Middle frontal gyrus (tissue), 1 donor: ENCODE data around the gene ELK4.

ENCODE experiments used
- DNase-seq: peaks from one replicate; pipeline ENCODE4 v3.0.0-alpha.2; 2015; ENCODE audit warnings: low spot score; ENCODE audit errors: extremely low spot score

Gene ELK4, protein sequence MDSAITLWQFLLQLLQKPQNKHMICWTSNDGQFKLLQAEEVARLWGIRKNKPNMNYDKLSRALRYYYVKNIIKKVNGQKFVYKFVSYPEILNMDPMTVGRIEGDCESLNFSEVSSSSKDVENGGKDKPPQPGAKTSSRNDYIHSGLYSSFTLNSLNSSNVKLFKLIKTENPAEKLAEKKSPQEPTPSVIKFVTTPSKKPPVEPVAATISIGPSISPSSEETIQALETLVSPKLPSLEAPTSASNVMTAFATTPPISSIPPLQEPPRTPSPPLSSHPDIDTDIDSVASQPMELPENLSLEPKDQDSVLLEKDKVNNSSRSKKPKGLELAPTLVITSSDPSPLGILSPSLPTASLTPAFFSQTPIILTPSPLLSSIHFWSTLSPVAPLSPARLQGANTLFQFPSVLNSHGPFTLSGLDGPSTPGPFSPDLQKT

DNA sequence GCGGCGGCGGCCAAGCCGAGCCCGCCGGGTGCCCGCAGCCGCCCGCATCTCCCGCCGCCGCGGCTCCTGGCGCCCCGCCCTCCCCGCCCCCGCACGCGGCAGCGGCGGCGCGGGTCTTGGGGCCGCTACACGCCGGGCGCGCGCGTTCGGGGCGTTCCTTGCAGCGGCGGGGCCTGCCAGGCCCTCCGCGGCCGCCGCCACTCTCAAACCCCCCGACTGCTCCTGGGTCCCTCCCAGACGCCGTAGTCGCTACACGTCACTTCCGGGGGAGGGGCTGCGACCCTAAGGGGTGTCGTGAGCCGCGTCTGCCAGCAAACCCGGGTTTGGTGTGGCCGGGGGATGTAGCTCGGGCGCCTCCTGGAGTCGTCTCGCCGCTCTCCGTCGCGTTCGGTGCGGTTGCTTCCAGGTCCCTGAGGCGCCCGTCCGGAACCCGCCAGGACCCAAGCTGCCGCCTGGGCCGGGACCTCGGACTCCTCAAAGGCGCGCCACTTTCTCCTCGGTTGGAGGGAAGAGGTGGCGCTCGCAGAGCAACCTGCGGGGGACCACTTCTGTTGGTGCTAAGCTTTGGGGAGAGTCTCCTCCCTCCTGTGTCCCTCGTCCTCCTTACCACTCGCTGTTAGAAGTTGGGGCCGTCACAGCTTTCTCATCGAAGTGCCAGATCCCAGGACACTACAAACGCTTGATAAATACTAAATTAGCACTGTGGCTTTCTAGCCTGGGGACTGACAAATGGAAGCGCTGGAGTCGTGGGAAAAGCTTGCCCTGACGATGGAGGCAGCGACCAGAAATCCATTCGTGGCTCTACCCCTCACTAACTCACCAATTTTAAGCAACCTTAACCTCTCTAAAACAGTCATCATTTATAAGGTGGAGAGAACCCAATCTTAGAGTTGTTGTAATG is at the start of gene ELK4:
Gene ELK4 (minus strand): TSS at position 244 of the 901 bp plus-strand sequence. CDS start 8,129 bp downstream, outside the sequence.
- DNase-seq: peak; percentile 96

DNA sequence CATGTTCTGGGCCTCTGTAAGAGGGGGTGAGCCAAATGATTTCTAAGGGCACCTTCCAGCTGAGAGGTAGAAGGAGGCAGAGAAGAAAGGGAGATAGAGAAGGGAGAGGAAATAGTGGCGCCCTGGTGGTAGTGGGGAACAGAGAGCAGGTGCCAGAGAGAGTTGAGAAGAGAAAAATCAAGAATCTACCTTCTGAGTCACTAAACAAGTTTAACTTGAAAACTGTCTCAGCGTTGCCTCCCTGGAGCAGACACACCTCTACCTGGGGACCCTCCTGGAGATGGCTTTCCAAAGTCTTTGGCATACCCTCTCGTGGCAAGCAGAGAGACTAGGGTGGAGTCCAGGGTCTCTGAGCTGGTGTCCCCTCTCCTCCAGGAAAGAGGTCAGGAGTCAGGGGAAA is 49.6 kb upstream of the ELK4 start:
- DNase-seq: no peak

DNA sequence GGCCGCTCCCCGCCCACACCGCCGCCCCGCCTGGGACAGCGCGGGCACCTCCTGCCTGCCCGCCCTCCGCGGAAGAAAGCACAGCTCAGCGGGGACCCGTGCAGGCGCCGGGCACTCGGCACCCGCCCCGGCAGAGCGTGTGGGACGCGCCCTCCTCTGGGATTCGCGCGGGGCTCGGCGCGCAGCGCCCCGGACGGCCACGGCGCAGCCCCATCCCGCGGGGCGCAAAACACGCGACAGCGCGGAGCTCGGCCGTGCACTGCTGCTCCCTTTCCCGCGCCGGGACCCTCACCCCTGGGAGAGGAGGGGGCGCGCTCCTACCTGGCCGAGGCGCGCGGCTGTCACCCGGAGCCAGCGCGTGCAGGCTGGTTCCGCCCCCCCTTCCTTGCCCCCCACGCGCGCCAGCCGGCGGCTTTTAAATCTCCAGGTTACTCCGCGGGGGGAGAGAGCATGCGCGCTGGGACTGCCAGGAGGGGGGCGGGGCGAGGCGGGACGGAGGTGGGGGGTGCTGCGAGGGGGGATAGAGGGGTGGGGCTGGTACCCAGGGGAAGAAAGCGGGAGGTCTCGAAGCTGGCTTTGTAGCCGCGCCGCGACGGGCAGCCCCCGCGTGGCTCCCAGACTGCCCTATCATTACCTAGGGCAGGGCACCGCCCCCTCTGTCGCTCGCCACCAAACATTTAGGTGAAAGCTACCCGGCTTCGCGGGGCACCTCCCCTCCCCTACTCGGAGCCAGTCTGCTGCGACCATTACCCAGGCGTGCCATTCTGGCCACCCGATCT is 48.5 kb upstream of the ELK4 start, which contains the start of gene SLC45A3:
Gene SLC45A3 (minus strand): TSS at position 437 of the 779 bp plus-strand sequence. CDS start 15,853 bp downstream, outside the sequence.
- no peak for DNase-seq

DNA sequence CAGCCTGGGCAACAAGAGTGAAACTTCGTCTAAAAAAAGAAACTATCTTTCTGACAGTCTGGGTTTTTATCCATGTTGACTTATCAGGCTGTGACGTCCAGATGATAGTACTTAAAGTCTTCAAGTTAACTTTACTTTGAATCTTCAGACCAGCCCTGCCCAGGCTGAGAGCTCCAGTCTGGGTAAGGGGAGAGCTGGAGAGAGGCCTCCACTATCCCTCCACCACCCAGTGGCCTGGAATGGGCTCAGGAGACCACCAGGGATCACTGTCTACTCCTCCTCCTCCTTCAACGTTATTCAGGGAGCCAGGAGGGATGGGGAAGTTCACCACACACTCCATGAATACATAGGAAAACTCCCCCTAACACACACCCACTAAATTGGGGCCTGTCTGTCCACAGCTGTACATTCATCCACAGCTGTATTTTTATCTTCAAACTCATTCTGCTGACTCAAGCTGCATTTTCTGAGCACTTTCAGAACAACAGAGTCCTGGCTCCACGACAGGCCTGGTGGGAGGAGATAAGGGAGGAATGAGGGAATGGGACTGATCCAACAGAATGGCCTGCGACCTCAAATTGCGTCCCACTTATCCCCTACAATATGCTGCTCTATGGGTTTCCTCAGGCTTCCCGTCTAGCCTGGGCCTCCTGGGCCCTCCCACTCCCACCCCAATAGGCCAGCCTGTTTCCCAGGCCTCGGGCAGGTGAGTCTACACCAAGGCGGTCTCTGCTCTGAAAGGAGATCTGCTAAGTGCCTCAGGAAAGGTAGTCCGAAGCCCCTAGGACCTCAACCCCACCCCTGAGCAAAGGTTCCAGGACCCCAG is 46.7 kb upstream of the ELK4 start:
- no peak for DNase-seq

DNA sequence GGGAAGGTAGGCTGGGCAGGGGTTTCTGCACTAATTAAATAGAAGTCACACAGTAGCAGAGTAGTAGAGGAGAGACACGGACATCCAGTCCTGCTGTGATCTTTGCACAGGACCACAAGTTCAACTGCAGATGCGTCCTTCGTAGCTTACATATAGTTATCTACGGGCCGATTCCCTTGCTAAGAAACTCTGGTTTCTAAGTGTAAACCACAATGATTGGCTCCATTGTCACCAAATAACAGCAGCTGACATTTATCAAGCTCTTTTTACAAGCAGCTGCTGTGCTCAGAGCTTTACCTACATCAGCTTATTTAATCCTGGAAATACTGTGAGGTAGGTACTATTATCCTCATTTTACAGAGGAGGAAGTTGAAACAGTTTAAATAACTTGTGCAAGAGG is 45.4 kb upstream of the ELK4 start:
- DNase-seq: no peak

DNA sequence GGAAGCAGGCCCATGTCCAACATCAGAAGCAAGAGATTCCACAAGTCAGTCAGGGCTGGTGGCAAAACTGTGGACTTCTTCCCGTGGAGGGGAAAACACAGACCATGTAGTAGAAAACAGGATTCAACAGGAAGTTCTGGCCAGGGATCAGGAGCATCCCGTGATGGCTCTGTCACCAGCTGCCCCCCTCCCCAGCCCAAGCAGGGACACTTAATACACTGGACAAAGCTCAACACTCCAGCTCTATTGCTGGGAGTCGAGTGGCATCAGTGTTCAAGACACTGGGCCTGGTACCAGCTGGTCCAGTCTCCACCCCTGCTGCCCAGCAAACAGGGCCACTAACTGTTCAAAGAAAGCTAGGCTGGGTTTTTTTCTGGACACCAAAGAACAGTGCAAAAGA is 44.8 kb upstream of the ELK4 start:
- peak; percentile 51 for DNase-seq

DNA sequence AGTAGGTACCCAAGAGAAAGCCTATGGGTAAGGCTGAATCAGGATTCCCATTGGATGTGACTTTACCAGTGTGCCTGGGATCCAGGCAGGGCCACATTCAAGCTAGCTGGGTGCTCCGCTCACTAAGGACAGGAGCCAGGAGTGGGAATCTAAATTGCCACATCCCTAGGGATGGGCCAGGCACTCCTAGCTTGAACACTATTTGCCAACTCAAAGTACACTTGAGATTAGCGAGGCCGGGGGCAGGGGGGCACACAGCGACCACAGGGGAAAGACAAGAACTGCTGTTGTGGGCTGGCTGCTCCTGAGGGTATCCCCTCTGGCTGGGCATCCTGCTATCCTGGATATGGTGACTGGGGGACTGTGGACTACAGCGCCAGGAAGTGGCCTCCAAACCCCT is 44.2 kb upstream of the ELK4 start:
- no peak for DNase-seq

DNA sequence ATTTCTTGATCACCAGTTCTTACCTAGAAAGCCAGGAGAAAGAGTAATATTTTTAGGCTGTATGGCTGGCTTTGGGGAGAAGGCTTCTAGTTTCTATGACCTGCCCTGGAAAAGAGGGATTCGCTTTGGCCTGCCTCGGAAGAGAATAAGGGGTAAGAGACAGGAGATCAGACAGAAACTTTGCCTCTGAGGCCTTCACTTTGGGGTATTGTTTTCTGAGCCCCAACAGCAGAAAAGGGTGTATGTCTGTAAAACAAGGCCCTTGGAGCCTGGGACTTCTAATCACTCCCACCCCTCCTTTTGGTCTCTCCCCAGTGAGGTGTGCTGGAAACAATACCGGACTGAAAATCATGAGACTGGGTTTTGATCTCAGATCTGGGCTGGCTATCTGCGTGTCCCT is 43.4 kb upstream of the ELK4 start:
- no peak for DNase-seq

DNA sequence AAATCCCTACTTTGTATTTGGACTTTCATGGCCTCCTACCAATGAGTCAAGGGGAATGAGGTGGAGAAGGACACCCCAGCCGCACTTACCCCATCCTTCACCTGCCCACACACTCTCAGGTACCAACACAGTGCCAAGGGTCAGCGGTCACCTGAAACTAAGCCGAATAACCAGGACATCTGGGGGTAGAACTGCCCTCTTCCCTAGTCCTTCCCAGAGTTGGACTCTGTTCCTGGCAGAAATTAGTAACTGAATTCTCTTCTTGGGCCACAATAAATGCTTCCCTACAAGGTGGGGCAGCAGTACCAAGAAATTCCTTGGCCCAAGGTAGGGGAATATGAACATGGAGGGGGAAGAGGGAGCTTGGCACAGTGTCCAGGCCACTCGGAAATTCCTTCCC is 41.2 kb upstream of the ELK4 start:
- DNase-seq: no peak

DNA sequence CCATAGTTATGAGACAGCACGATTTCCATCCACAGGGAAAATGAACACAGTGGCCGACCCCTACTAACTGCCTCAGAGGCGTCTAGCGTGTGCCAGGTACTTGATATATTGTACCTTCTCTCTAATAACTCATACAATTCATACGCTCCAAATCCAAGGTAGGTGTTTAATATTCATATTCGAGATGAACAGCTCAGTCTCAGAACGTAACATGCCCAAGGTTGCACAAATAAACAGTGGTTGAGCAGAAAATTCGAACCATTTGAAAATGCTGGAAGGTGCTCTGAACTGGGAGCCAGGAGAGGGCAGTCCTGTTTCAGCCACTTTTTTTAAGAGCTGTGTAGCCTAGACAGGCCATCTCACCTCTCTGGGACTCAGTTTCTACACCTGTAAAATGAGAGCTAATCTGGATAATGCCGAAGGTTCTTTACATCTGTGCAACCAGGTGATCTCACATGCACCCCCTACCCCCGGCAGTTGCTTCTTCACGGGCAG is 40.6 kb upstream of the ELK4 start:
- no peak for DNase-seq

DNA sequence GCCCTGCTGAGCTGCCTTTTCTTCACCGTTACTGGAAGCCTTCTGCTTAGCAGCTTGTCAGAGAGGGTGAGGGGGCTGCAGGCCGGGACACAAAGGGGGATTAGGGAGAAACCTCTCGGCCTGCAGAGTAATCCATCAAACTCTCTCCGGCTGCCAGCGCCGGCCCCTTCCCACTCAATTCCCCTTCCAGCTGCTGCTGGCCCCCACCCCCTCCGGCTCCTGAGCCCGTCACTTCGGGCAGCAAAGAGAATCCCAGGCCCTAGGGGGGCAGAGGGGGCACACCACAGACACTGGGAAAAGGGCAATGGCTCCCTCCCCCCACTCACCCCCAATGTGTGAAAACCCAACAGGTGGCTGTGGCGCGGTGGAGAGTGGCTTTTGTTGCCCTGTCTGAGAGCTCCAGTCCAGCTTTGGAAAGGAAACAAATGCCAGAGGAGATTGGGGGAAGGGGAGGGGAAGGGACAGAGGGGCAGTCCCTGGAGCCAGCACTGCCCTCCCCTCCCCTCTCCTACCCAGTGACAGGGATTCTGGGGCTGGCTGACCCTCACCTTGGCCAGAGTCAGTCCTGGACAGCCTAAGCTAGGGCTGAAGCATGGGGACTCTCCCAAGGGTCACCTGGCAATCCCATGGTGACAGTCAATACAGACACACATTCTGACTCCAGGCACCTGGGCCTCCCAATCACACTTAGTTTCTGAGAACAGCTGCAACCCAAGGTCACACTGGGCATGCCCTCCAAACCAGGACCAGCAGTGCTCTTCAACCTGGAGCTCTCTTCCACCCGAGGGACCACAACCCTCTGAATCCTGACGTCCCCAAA is 39.0 kb upstream of the ELK4 start:
- no peak for DNase-seq

DNA sequence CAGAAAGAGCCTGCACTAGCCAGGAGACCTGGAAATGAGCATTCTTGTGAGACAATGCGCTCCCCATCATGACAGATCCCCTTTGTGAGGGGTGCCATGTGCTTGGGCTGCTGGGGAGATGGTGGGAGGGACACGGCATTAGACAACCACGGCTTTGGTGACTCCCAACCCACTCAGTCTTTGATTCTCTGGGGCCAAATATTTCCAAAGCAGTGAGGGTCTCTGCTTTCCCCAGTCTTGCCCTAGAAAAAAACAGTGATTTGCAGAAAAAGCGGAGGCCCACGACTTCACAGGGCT is 38.3 kb upstream of the ELK4 start:
- DNase-seq: no peak

DNA sequence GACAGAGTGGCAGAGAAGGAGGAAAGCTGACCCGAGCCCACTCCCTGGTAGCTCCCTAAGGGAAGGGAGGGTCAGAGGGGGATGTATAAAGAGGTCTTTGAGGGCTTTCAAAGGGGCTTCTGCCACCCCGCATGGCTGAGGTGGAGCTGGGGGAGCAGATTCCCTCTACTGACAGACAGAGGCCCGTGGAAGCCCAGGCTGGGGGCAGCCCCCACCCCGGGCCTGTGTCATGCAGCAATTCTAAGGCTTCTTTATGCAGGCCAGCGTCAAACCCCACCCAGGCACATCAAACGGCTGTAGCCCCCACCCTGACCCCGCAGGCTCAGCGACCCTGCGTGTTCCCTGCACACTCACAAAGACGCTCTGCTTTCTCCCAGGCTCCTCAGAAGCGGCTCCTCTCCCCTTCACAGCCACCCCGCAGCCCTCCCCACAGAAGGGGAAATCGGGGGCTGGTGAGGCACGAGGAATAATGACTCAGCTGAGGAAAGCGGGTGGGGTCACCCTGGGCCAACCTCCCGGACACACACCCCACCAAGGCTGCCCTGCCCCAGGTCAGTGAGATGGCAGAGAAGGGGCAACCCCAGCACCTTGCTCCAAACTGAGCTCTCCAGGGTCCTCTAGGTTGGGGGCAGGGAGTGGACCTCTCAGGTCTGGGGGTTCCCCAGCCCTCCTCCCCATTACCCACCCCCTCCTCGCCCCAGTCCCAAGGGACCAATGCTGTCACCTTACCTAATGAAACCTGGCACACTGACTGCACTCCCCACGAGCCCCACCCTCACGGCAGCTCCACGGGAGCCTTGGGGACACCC is 37.7 kb upstream of the ELK4 start:
- no peak for DNase-seq

DNA sequence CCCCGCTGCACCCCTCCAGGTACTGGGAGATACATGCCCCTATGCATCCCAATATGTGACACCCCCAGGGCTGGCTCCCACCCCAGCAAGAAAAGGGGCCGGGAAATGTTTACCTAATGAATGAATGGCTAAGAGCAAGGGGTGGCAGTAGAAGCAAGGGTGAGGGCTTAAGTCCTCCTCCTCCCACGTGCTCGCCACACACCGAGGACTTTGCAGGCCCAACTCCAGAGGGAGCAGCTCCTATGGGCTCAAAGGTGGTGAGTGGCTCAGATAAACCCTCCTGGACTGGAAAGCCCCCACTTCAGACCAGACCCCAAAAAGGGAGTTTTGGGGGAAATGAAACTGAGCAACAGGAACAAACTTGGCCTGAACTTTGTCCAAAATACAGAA is 37.1 kb upstream of the ELK4 start:
- DNase-seq: no peak

DNA sequence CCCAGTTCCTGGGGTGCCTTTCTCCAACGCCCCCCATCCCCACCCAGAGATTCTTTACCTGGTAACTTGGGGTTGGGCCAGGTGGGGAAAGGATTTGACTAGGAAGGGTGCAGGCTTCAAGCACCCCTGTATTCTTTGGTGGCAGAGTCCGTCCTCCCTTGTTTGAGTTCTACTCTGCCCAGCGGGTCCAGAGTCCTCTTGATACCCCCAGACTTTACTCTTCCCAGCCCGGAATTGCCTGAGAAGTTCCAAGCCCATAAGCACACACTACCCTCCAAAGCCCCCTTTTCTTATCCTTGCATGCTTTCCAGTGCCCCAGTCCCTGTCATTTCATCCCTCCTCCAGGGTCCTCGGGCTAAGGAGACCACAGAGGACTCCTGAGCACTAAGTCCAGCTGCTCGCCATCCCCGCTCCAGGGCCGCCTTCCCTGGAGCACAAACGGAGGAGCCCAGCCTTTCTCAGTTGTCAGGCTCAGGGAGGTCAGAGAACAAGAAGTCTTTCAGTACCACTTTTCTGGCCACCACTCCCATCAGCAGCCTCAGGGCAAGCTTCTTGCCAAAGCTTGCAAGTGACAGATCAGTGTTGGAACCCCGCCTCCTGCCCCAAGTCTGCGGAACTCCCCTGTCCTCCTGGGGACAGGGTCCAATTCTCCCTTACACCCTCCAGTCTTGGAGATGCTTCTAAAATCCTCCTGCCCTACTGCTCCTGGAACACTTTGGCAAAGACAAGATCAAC is 36.3 kb upstream of the ELK4 start:
- DNase-seq: no peak

DNA sequence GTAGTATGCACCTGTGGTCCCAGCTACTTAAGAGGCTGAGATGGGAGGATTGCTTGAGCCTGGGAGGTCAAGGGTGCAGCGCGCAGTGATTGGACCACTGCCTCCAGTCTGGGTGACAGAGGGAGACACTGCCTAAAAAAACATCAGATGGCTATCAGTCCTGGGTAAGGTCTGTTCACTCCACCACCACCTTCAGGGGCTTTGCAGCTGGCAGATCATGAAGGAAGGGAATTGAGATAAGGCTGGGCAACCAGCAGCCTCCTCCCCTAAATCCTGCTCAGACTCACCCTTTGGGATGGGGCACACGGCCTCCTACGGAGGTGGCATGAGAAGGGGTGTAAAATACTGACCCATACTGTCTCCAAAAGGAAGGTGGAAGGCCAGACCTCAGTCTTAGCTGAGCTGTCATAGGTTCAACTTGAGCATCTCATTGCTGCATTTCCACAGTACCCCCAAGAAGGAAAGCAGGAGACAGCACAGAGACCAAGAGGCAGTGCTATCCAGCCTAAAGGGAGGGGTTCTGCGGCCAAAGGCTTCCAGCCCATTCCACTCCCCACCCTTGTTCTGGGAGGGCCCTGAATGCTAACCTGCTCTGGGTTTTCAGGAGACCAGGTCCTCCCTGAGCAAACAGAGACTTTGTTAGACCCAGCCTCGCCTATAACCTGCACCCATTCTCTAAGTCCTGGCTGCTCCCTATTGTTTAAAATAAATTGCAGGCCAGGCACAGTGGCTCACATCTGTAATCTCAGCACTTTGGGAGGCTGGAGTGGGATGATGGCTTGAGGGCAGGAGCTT is 34.8 kb upstream of the ELK4 start:
- DNase-seq: no peak
